A673 (cell line): ENCODE measurements around the gene DSTN. TPM values are rescaled to one million over a fixed set of nuclear protein-coding genes. Genes with fewer than 3 reads are reported as not detected.

Experiments
- BruUV-seq: library from RNA; stranded (reverse); fragments of 400-500 nt; replicated peaks from 2 replicates; lab custom pipeline; 2021; lab: Mats Ljungman, UMichigan
- CTCF ChIA-PET: fragments of 300-600 bp; sonication (Branson Sonifier 250); formaldehyde crosslinking; loops from one replicate; lab custom pipeline; 2022; ENCODE audit warnings: antibody characterized with exemption; lab: Charles Lee
- POLR2A ChIA-PET: fragments of 300-600 bp; sonication (Branson Sonifier 250); formaldehyde crosslinking; loops from one replicate; lab custom pipeline; 2022; ENCODE audit warnings: antibody characterized with exemption; ENCODE audit not compliant: low non-redundant PET; lab: Charles Lee
- DNase-seq: peaks from one replicate; pipeline ENCODE4 v3.0.0-alpha.2; 2015; ENCODE audit warnings: low spot score
- H3K27ac ChIP-seq: fragments of 200-600 bp; sonication (generic); 2 replicates; pipeline ENCODE4 v1.5.1; 2016; ENCODE audit warnings: mixed run types, low read depth, mild to moderate bottlenecking, mixed read lengths, antibody characterized with exemption, low read length; ENCODE audit not compliant: poor library complexity, severe bottlenecking
- H3K27me3 ChIP-seq: fragments of 200-600 bp; sonication (generic); replicated peaks from 2 replicates; pipeline ENCODE4 v1.6.1; 2017; ENCODE audit warnings: mixed run types, low read depth, mild to moderate bottlenecking, mixed read lengths, antibody characterized with exemption, low read length; ENCODE audit not compliant: insufficient read depth, poor library complexity
- H3K36me3 ChIP-seq: fragments of 200-600 bp; sonication (generic); 2 replicates; pipeline ENCODE4 v1.6.1; 2016; ENCODE audit warnings: mixed run types, mild to moderate bottlenecking, mixed read lengths, antibody characterized with exemption, low read length; ENCODE audit not compliant: insufficient read depth, poor library complexity, severe bottlenecking
- H3K4me1 ChIP-seq: fragments of 200-600 bp; sonication (generic); 2 replicates; pipeline ENCODE4 v1.6.1; 2017; ENCODE audit warnings: mixed run types, mild to moderate bottlenecking, mixed read lengths, antibody characterized with exemption, low read length; ENCODE audit not compliant: insufficient read depth, poor library complexity, severe bottlenecking
- H3K4me3 ChIP-seq: fragments of 200-600 bp; sonication (generic); 2 replicates; pipeline ENCODE4 v1.5.1; 2016; ENCODE audit warnings: low read depth, mixed run types, mild to moderate bottlenecking, mixed read lengths, low read length; ENCODE audit not compliant: poor library complexity, severe bottlenecking
- H3K9me3 ChIP-seq: fragments of 200-600 bp; sonication (generic); 2 replicates; pipeline ENCODE4 v1.6.1; 2016; ENCODE audit warnings: mixed run types, low read depth, mild to moderate bottlenecking, mixed read lengths, antibody characterized with exemption, low read length; ENCODE audit not compliant: poor library complexity, severe bottlenecking
- CTCF ChIP-seq: fragments of 300-800, 200-600 bp; sonication (generic); conservative IDR thresholded peaks from 2 replicates; pipeline ENCODE4 v1.5.1; 2017; ENCODE audit warnings: low read depth, mild to moderate bottlenecking, antibody characterized with exemption, low read length, moderate library complexity, mixed read lengths
- EZH2 ChIP-seq: fragments of 200-600 bp; sonication (generic); IDR thresholded peaks from 2 replicates; pipeline ENCODE4 v1.6.1; 2017; ENCODE audit warnings: borderline replicate concordance, low read depth, mild to moderate bottlenecking, mixed read lengths, antibody characterized with exemption, low read length; ENCODE audit not compliant: poor library complexity, severe bottlenecking
- intact Hi-C: fragments of 100-400 bp; cut with micrococcal nuclease; formaldehyde crosslinking; loops from one replicate; pipeline ENCODE4 v1.10.0; 2022; ENCODE audit not compliant: unreplicated experiment
- total RNA-seq: library from RNA; stranded (reverse); gene quantifications from 2 replicates; pipeline ENCODE4 v1.2.3, GENCODE V29; 2021

Gene DSTN
- total RNA-seq, 1 experiment from 2014 or later = 159 TPM

- ChIA-PET CTCF (no interaction called here), POLR2A (no interaction called here)
- no peak for DNase-seq
- Histone ChIP-seq H3K27ac (no peak overlapping the region), H3K4me1 (peaks cover 11% of the 10 kb centered on the region), H3K4me3 (no peak overlapping the region), H3K27me3 (no peaks in the 10 kb centered on the region), H3K9me3 (no peaks in the 10 kb centered on the region), H3K36me3 (no peaks in the 10 kb centered on the region)
- intact Hi-C loops = no loop called here
- no TSS peak for BruUV-seq
- TF ChIP-seq EZH2 (no peak), CTCF (no peak)
Observed at GRCh38 chr20:17576215-17576614, 6.3 kb downstream of the DSTN start.

- DNase-seq = no peak
- ChIA-PET POLR2A (no interaction called here), CTCF (no interaction called here)
- Histone ChIP-seq H3K27me3 (no peaks in the 10 kb centered on the region), H3K36me3 (no peaks in the 10 kb centered on the region), H3K4me1 (no peaks in the 10 kb centered on the region), H3K27ac (no peak overlapping the region), H3K4me3 (no peak overlapping the region), H3K9me3 (no peaks in the 10 kb centered on the region)
- intact Hi-C loops = no loop called here
- TF ChIP-seq CTCF (no peak), EZH2 (no peak)
- no TSS peak for BruUV-seq
Observed at GRCh38 chr20:17579369-17580039, 9.6 kb downstream of the DSTN start.

GRCh38 chr20:17580895-17581294 is 11.0 kb downstream of the DSTN start:
- ChIA-PET POLR2A (no interaction called here), CTCF (no interaction called here)
- Histone ChIP-seq H3K4me1 (no peaks in the 10 kb centered on the region), H3K9me3 (no peaks in the 10 kb centered on the region), H3K27ac (no peak overlapping the region), H3K4me3 (no peak overlapping the region), H3K27me3 (no peaks in the 10 kb centered on the region), H3K36me3 (no peaks in the 10 kb centered on the region)
- no TSS peak for BruUV-seq
- no peak for DNase-seq
- intact Hi-C loops = no loop called here
- TF ChIP-seq EZH2 (no peak), CTCF (no peak)
